D721Med (cell line): Measurements from ENCODE around the gene EID1.

Experiments
- DNase-seq: peaks from one replicate; pipeline ENCODE4 v3.0.0; 2011; ENCODE audit warnings: low spot score; ENCODE audit not compliant: insufficient read length
- FAIRE-seq: peaks from 2 replicates; lab custom pipeline; 2011; peaks lifted over from hg19 to GRCh38; lab: Jason Lieb, UNC
- TF ChIP-seq, protein P1 (sequence below): IDR thresholded peaks from 2 replicates; pipeline ENCODE4 v1.5.1; 2012; ENCODE audit warnings: mild to moderate bottlenecking, control low read depth; ENCODE audit not compliant: insufficient read depth; ENCODE audit errors: missing control alignments

EID1 gene

DNA sequence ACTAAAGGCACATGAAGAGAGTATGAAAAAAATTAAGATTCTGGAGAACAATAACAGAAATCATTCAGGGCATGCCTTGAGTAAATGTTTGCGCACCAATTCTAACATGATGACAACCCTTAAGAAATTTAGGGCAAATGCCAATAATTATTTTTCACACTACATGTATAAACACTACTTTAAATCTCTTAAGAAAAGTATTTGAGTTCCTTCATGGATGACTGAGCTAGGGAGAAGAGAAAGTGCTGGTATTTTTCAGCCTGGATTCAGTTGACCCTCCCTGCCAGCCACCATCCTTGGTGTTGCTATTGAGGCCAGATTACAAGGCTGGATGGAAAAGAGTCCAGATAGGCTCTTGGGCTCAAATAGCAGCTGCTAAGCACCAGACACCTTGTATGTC is 8.0 kb upstream of the EID1 start:
- DNase-seq (no peak), FAIRE-seq (no peak)
- TF ChIP-seq, protein P1, sequence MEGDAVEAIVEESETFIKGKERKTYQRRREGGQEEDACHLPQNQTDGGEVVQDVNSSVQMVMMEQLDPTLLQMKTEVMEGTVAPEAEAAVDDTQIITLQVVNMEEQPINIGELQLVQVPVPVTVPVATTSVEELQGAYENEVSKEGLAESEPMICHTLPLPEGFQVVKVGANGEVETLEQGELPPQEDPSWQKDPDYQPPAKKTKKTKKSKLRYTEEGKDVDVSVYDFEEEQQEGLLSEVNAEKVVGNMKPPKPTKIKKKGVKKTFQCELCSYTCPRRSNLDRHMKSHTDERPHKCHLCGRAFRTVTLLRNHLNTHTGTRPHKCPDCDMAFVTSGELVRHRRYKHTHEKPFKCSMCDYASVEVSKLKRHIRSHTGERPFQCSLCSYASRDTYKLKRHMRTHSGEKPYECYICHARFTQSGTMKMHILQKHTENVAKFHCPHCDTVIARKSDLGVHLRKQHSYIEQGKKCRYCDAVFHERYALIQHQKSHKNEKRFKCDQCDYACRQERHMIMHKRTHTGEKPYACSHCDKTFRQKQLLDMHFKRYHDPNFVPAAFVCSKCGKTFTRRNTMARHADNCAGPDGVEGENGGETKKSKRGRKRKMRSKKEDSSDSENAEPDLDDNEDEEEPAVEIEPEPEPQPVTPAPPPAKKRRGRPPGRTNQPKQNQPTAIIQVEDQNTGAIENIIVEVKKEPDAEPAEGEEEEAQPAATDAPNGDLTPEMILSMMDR: no peak

DNA sequence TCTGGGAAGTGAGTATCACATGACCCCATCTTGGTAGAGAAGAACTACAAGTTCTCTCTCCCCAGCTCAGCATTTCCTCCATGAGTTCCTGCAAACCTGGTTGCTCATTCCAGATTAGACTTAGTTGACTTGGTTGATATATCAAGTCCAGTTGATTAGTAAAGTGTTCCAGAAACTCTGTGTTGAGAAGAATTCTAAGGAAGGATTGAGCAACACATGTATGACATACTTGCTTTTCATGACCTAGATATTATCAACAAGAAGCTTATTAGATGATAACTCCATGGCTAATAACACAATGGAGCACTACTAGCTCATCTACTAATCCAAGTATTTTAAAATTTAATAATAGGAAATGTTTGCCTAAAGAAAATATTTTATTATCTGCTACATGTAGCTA is 6.4 kb upstream of the EID1 start:
- DNase-seq (no peak), FAIRE-seq (no peak)
- TF ChIP-seq, protein P1: no peak

DNA sequence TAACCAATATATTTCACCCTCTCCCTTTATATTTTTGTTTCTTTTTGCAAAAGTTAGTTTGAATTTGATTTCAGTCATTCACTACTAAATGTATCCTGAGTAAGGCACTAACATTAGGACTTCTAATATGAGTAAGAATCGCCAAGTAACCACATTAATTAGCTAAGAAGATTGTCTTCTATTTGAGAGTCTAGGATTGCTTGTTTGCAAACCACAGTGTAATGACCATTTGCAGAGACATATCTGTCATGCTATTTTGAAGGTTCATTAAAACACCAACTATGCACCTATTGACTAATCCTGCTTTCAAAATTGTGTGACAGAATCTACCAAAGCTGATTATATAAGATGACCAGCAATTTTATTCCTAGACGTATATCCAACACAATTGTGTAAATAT is 5.3 kb upstream of the EID1 start:
- FAIRE-seq: peak; percentile 21
- TF ChIP-seq, protein P1: no peak
- no peak for DNase-seq

DNA sequence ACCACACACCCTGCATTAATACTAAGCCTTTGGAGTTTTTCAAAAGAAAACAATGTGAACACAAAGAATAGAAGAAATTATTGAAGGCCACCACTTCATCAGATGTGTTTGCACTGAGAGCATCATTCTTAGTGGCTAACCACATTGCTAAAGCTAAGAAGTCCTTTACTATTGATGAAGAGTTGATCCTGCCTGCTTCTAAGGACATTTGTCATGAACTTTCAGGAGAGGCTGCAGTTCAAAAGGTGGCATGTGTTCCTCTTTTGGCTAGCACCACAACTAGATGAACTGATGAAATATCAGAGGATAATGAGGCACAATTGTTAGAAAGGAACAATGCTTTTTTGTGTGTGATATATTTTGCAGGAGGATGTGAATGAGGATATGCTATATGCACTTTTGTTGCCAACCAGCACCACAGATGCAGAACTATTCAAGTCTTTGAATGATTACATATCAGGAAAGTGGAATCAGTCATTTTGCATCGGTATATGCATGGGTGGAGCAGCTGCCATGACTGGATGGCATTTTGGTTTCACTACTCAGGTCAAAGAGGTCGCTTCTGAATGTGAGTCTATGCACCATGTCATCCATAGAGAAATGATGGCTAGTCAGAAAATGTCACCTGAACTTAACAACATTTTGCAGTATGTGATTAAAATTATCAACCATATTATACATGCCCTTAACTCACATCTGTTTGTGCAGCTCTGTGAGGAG is 2.5 kb upstream of the EID1 start:
- no peak for DNase-seq
- FAIRE-seq: no peak
- TF ChIP-seq, protein P1: no peak

DNA sequence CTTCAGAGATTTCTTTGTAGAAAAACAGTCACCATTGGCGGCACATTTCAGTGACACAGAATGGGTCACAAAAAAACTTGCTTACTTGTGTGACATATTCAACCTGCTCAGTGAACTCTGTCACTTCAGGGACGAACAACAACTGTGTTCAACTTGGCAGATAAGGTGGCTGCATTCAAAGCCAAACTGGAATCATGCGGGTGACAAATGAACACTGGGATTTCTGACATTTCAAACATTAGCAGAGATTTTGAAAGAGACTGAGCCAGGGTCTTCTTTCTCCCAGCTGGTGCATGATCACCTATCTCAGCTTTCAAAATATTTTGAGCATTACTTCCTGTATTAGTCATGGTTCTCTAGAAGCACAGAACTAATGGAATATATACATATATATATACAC is 1.9 kb upstream of the EID1 start:
- TF ChIP-seq, protein P1: no peak

DNA sequence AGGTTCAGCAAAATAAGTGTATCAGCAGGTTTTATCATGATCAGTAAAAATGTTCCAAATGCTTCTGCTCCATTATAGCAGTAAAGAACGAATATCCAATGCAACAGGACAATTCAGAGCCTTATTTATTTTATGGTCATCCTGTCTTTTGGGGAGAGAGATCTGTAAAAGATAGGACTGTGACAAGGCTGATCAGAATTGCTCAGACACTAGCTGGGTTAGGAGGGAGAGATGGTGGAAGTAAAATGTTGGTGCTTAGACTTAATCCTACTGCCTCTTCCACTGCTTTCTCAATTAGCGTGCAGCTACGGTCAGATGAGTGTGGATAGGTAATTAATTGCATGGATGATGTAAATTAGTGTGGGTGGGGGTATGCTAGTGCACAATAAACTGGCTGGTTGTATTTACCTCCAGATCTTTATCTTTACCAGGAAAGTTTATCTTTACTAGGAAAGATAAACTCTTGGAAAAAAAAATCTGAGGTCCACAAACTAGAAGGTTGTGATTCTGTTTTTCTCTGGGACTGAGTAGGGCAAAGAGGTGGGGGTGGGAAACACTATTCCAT is 2.2 kb downstream of the EID1 start:
- FAIRE-seq: no peak
- TF ChIP-seq, protein P1: no peak

More for the DNA sequence above, 1.9 kb upstream of the EID1 start:
- DNase-seq (no peak), FAIRE-seq (no peak)

DNA sequence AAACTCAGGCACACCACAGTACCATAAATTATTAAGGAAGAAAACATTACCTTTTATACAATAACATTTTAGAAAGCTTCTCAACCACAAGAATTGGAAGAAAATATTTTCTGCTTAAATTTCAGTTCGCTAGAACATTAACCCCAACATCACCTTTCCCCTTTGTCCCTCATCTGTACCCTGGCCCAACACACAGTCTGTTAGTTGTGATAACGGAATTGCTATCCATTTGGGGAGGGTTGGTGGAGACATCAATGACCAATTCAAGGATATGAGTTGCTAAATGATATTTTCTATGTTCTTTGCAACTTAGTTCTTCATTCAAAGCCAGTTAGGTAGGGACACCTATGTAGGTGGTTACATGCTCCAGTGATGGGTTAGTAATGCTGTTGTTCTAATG is 5.8 kb downstream of the EID1 start:
- FAIRE-seq: no peak
- DNase-seq: no peak
- TF ChIP-seq, protein P1: no peak

More for the DNA sequence above, 2.2 kb downstream of the EID1 start:
- no peak for DNase-seq
